GM19023 (cell line): ENCODE data around the gene ERCC2.
"Not testable (repeated sequence)": the region's sequence is repeated elsewhere in the genome, so short reads cannot be mapped to it uniquely, and the experiment has no call there.

ENCODE experiments used
- ATAC-seq: cut with Tn5 transposase; IDR thresholded peaks from one replicate; pipeline ENCODE4 v1.9.1; 2021; ENCODE audit warnings: mild to moderate bottlenecking, moderate library complexity; ENCODE audit not compliant: unreplicated experiment

The ERCC2 gene

DNA sequence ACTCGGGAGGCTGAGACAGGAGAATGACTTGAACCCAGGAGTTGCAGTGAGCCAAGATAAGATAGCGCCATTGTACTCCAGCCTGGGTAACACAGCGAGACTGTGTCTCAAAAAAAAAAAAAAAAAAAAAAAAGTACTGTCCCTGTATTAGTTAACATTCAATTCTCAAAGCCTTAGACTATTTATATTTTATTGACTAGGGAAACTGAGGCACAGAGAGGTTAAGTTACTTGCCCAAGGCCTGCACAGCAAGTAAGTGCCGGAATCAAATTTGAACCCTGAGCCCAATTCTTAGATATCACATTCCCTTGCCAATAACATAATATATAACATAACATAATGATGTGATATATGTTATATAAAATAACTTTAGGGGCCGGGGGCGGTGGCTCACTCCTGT is 30.7 kb downstream of the ERCC2 start:
- ATAC-seq: no peak

GRCh38 chr19:45336696-45337251 is 33.6 kb downstream of the ERCC2 start:
- ATAC-seq: no peak

- not testable (repeated sequence) for ATAC-seq
Observed at GRCh38 chr19:45334881-45335280, 35.5 kb downstream of the ERCC2 start.

GRCh38 chr19:45333609-45334303 is 36.6 kb downstream of the ERCC2 start:
- ATAC-seq: no peak

DNA sequence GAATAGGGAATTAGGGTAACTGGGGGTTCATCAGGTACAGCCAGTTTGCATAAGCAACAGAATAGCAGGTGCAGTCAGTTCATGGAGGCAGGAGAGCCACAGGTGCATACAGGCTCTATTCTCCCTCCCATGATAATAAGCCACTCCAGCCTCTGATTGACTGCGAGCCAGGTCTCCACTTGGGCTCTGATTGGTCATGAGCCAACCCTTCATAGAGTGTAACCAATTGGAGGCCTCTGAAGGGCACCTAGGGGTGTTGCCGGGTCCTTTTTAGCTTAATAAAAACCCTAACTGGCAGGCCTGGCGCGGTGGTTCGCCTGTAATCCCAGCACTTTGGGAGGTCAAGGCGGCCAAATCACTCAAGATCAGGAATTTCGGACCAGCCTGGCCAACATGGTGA is 39.0 kb downstream of the ERCC2 start:
- no peak for ATAC-seq

GRCh38 chr19:45327404-45328143 is 42.8 kb downstream of the ERCC2 start:
- no peak for ATAC-seq

GRCh38 chr19:45324349-45324907 is 45.9 kb downstream of the ERCC2 start:
- no peak for ATAC-seq

GRCh38 chr19:45323671-45324081 is 46.7 kb downstream of the ERCC2 start:
- ATAC-seq: no peak

DNA sequence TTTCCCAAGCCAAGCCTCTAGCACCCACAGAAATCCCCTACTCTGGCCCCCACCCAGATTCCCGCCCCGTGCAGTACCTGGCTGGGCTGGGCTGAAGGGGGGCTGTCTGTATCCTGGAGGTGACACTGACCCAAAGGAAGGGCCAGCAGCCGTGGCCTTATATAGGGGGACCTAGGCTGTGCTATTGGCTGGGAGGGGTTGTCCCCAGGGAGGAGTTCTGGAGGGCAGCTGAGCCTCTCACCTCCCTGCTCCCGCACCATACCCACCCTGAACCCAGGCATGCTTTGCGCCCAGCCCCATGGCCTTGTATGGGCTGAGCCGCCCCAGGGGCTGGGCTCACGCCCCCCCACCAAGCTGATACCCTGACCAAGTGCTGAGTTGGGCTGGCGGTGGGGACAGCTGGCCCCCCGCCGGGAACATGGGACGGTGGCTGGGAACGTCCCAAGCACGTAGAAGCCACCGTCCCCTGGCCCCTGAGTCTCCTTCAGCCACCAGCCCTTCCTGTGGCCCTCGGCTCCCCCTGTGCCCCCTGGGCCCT is 47.6 kb downstream of the ERCC2 start, which contains the start of gene CKM:
Gene CKM, minus strand, starts transcription at position 132 of the 538 bp plus-strand sequence. CDS start 3,162 bp downstream, outside the sequence.
- ATAC-seq: no peak

- ATAC-seq: no peak
Observed at GRCh38 chr19:45322311-45322710, 48.1 kb downstream of the ERCC2 start.

- no peak for ATAC-seq
Observed at GRCh38 chr19:45321848-45322247, 48.5 kb downstream of the ERCC2 start.

DNA sequence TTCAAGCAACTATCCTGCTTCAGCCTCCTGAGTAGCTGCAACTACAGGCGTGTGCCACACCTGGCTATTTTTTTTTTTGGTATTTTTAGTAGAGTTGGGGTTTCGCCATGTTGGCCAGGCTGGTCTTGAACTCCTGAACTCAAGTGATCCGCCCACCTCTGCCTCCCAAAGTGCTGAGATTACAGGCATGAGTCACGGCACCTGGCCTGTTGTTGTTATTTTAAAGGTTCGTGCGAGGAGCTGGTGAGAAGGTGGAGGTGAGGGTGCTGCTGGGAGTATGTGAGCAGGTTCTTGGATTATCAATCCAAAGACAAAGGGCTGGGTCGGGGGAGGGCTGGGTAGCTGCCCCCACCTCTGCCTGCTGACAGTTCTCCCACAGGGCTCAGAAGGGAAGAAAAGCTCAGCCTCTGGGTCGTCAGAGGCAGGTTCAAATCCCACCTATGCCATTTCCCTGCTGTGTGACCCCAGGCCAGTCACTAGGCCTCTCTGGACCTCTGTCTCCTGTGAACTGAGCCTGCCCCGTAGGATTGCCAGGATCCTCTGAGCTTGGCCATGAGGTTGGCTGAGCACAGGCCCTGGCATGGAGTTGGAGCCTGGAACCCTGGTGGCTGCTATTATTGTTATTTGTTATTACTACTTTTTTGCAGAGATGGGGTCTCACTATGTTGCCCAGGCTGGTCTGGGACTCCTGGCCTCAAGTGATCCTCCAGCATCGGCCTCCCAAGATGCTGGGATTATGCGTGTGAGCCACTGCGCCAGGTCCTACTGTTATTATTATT is 49.2 kb downstream of the ERCC2 start:
- ATAC-seq: no peak

DNA sequence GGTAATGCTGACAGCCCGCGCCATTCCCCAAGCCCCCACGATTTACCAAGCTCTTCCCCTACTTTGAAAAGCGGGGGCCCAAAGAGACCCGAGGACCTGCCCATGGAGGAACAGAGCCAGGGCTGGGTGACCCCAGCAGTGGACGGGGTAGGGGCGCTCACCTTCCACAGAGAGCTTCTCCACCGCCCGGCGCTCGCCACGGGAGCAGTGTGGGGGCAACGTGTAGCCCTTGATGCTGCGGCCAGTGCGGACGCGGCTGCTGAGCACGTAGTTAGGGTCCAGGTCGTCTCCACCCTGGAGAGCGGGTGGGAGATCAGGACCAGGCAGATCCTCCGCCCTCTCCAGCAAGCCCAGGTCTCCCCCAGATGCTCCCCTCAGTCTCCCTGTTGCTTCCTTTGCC is 55.1 kb downstream of the ERCC2 start:
- no peak for ATAC-seq

- no peak for ATAC-seq
Observed at GRCh38 chr19:45314708-45315245, 55.6 kb downstream of the ERCC2 start.

DNA sequence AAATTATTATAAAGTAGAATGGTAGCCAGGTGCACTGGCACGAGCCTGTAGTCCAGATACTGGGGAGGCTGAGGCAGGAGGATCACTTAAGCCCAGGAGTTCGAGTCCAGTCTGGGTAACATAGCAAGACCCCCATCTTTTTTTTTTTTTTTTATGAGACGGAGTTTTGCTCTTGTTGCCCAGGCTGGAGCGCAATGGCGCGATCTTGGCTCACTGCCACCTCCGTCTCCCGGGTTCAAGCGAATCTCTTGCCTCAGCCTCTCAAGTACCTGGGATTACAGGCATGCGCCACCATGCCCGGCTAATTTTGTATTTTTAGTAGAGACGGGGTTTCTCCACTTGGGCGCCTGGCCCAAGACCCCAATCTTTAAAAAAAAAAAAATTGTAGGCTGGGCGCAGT is 58.1 kb downstream of the ERCC2 start:
- ATAC-seq: not testable (repeated sequence)

- no peak for ATAC-seq
Observed at GRCh38 chr19:45311621-45312020, 58.8 kb downstream of the ERCC2 start.

DNA sequence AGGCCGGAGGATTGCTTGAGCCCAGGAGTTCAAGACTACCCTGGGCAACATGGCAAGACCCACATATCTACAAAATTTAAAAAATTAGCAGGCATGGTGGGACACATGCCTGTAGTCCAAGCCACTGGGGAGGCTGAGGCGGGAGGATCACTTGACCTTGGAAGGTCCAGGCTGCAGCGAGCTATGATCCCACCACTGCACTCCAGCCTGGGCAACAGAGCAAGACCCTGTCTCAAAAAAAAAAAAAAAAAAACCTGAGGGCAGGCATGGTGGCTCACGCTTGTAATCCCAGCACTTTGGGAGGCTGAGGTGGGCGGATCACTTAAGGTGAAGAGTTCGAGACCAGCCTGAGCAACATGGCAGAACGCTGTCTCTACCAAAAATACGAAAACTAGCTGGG is 61.1 kb downstream of the ERCC2 start:
- ATAC-seq: not testable (repeated sequence)

- no peak for ATAC-seq
Observed at GRCh38 chr19:45307361-45307760, 63.0 kb downstream of the ERCC2 start.

GRCh38 chr19:45306518-45307027 is 63.8 kb downstream of the ERCC2 start:
- ATAC-seq: no peak

DNA sequence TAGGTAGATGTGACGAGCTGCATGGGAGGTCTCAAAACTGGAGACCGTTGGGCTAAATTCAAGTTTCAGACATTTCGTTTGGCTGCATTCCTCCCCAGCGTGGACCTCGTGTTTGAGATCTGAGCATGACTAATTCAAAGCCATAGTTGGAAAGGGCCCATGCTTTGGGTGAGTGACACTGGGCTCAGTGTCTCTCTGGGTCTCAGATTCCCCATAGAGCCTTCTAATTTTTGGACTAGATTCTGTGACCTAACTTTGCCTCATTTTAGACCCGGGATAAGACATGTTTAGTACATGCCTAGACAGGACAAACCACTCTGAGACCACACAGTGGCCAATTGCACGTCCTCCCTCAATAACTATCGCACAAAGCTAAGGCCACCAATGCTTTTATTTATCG is 64.3 kb downstream of the ERCC2 start:
- no peak for ATAC-seq
